Measurements from ENCODE around the gene DTWD2. TPM values are rescaled to one million over a fixed set of nuclear protein-coding genes. Genes with fewer than 3 reads are reported as not detected.
"Not testable (repeated sequence)": the region's sequence is repeated elsewhere in the genome, so short reads cannot be mapped to it uniquely, and the experiment has no call there.

The DTWD2 gene
- total RNA-seq, 2 donors from 2014 or later, result 7.4 to 13.1 TPM

- no peaks in the 10 kb centered on the region for H3K36me3 ChIP-seq
- H3K27me3 ChIP-seq, result no peaks in the 10 kb centered on the region
- DNase-seq (ENCODE audit: low spot score), result no peak
- H3K27ac ChIP-seq, result no peak overlapping the region
- no peaks in the 10 kb centered on the region for H3K9me3 ChIP-seq
- H3K4me3 ChIP-seq, result no peak overlapping the region
- no peaks in the 10 kb centered on the region for H3K4me1 ChIP-seq
- no peak for TF ChIP-seq CTCF (IDR thresholded peaks at IDR 0.05)
Observed at GRCh38 chr5:118923295-118924005, 64.9 kb downstream of the DTWD2 start.

- H3K9me3 ChIP-seq, result no peaks in the 10 kb centered on the region
- no peak for DNase-seq (ENCODE audit: low spot score)
- H3K36me3 ChIP-seq, result no peaks in the 10 kb centered on the region
- H3K4me1 ChIP-seq, result no peaks in the 10 kb centered on the region
- no peak overlapping the region for H3K4me3 ChIP-seq
- H3K27ac ChIP-seq, result no peak overlapping the region
- no peak for TF ChIP-seq CTCF (IDR thresholded peaks at IDR 0.05)
- no peaks in the 10 kb centered on the region for H3K27me3 ChIP-seq
Observed at GRCh38 chr5:118921866-118922265, 66.5 kb downstream of the DTWD2 start.

GRCh38 chr5:118919016-118919415 is 69.3 kb downstream of the DTWD2 start:
- no peak overlapping the region for H3K27ac ChIP-seq
- H3K36me3 ChIP-seq, result no peaks in the 10 kb centered on the region
- H3K27me3 ChIP-seq, result no peaks in the 10 kb centered on the region
- no peaks in the 10 kb centered on the region for H3K9me3 ChIP-seq
- no peak for TF ChIP-seq CTCF (IDR thresholded peaks at IDR 0.05)
- no peaks in the 10 kb centered on the region for H3K4me1 ChIP-seq
- DNase-seq (ENCODE audit: low spot score), result no peak
- no peak overlapping the region for H3K4me3 ChIP-seq

- DNase-seq (ENCODE audit: low spot score), result no peak
- no peak for TF ChIP-seq CTCF (IDR thresholded peaks at IDR 0.05)
- no peaks in the 10 kb centered on the region for H3K9me3 ChIP-seq
- H3K4me1 ChIP-seq, result no peaks in the 10 kb centered on the region
- no peak overlapping the region for H3K4me3 ChIP-seq
- H3K27ac ChIP-seq, result no peak overlapping the region
- H3K36me3 ChIP-seq, result no peaks in the 10 kb centered on the region
- no peaks in the 10 kb centered on the region for H3K27me3 ChIP-seq
Observed at GRCh38 chr5:118918232-118918631, 70.1 kb downstream of the DTWD2 start.

- H3K27ac ChIP-seq; DNase-seq (ENCODE audit: low spot score); H3K27me3 ChIP-seq; H3K36me3 ChIP-seq; H3K4me3 ChIP-seq; H3K4me1 ChIP-seq; H3K9me3 ChIP-seq: not testable (repeated sequence)
Observed at GRCh38 chr5:118907536-118907935, 80.8 kb downstream of the DTWD2 start.

GRCh38 chr5:118906947-118907346 is 81.4 kb downstream of the DTWD2 start:
- DNase-seq (ENCODE audit: low spot score), result no peak
- no peak for TF ChIP-seq CTCF (IDR thresholded peaks at IDR 0.05)

More at GRCh38 chr5:118906947-118907346, 81.4 kb downstream of the DTWD2 start:
- no peaks in the 10 kb centered on the region for H3K27me3 ChIP-seq
- no peaks in the 10 kb centered on the region for H3K36me3 ChIP-seq
- H3K4me1 ChIP-seq, result no peaks in the 10 kb centered on the region
- H3K9me3 ChIP-seq, result no peaks in the 10 kb centered on the region
- no peak overlapping the region for H3K27ac ChIP-seq
- H3K4me3 ChIP-seq, result no peak overlapping the region

All from right atrium auricular region (tissue), 2 donors.